ENCODE results near the gene PNPLA5. TPM values are rescaled to one million over a fixed set of nuclear protein-coding genes. Genes with fewer than 3 reads are reported as not detected.
A peak's percentile ranks its signal among the peaks of the same experiment; 100 is the strongest.

PNPLA5 gene
- total and polyA plus RNA-seq, 2 of the 8 experiments (the other 6 are each of a cell fraction or from before 2014, with no cell fraction given), result 3.9 to 6.8 TPM

DNA sequence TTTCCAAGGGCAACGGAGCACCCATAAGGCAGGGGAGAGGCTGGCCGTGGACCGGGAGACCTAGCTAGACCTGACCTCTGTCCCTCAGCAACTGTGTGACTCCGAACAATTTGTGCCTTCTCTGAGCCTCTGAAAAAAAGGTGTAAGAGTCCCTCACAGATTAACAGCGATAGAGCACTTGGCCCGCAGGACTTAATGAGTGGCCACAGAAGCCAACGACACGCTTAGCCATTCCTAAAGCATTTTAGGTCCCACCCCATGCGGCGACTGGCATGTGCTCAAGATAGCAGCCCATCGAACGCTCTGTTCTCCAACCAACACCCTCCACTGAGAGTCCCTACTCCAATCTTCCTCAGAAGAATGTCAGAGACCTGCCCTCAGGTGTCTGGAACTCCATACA lies 31.0 kb downstream of the PNPLA5 start:
- CTCF ChIA-PET (ENCODE audit: partially characterized antibody), result interaction anchor here (0.7 to 2.0 kb wide), 6 partner anchors 16 to 472 kb away, joined by 3 to 9 read pairs (median 3); no protein-coding TSS in a partner anchor
- H3K4me2 ChIP-seq (ENCODE audit: insufficient read depth in 1 of 2, low read depth in 2 of 2, low read length in 2 of 2), result peak overlapping the region; percentile 71 to 95; a peak in 3 of 4 replicates

More for the DNA sequence above, 31.0 kb downstream of the PNPLA5 start:
- no peaks in the 10 kb centered on the region; a peak in 1 of 8 replicates for H3K36me3 ChIP-seq (ENCODE audit: control insufficient read depth in 2 of 4, insufficient read depth in 4 of 4, low read length in 3 of 4)
- peak overlapping the region; percentile 90; the same call in 1 of the 2 replicates for H2AK5ac ChIP-seq (ENCODE audit: low read depth, low read length)
- H2BK12ac ChIP-seq (ENCODE audit: low read depth, low read length), result peak overlapping the region; percentile 75; the same call in 1 of the 2 replicates
- peaks cover 9% of the 10 kb centered on the region; the same call in 1 of the 2 replicates for H3K23me2 ChIP-seq (ENCODE audit: low read depth, low read length)
- H3K4ac ChIP-seq (replicated peaks; ENCODE audit: insufficient read length, low read depth, low read length), result no peak overlapping the region
- no peak overlapping the region for H2AFZ ChIP-seq (ENCODE audit: low read length)
- no peak overlapping the region for H2BK20ac ChIP-seq (ENCODE audit: low read length)
- H3K23ac ChIP-seq (ENCODE audit: insufficient read length), result no peak overlapping the region
- H3K14ac ChIP-seq (ENCODE audit: insufficient read length), result no peak overlapping the region
- H3K4me1 ChIP-seq (replicated peaks in 1 of 4; ENCODE audit: control insufficient read depth in 3 of 4, insufficient read depth in 4 of 4, low read length in 3 of 4), result peaks cover 7 to 22% (median 11%) of the 10 kb centered on the region in 4 experiments
- no peaks in the 10 kb centered on the region; a peak in 2 of 7 replicates for H3K27me3 ChIP-seq (replicated peaks in 1 of 4; ENCODE audit: control insufficient read depth in 3 of 4, extremely low read depth in 1 of 4, insufficient read depth in 3 of 4, low read length in 3 of 4)
- H2BK5ac ChIP-seq (ENCODE audit: low read depth, low read length), result no peak overlapping the region
- 0 out of 7 replicates have a peak overlapping the region, but pooled peaks of 1 of the 4 experiments have one; percentile 17 for H3K9ac ChIP-seq (replicated peaks in 1 of 4; ENCODE audit: extremely low read depth in 1 of 4, low read depth in 3 of 4, low read length in 3 of 4)
- H4K8ac ChIP-seq (ENCODE audit: extremely low read depth, insufficient read depth, low read length), result no peak overlapping the region
- TF ChIP-seq SUZ12 (IDR thresholded peaks at IDR 0.05; ENCODE audit: low read length) (no peak), RBBP5 (IDR thresholded peaks at IDR 0.05; ENCODE audit: borderline replicate concordance, low read depth, low read length) (no peak), RNF2 (IDR thresholded peaks at IDR 0.05; ENCODE audit: borderline replicate concordance, low read depth, low read length, missing control alignments, poor library complexity, severe bottlenecking) (no peak), SAP30 (IDR thresholded peaks at IDR 0.05; ENCODE audit: insufficient read depth, insufficient replicate concordance, low read length) (no peak), TCF12 (IDR thresholded peaks at IDR 0.05; ENCODE audit: low read depth, low read length) (no peak), NANOG (IDR thresholded peaks at IDR 0.05; ENCODE audit: insufficient read depth, low read depth, low read length, poor library complexity, severe bottlenecking) (no peak), GABPA (IDR thresholded peaks at IDR 0.05; ENCODE audit: borderline replicate concordance, insufficient read depth, low read length) (no peak)
- TF ChIP-seq, protein P1, sequence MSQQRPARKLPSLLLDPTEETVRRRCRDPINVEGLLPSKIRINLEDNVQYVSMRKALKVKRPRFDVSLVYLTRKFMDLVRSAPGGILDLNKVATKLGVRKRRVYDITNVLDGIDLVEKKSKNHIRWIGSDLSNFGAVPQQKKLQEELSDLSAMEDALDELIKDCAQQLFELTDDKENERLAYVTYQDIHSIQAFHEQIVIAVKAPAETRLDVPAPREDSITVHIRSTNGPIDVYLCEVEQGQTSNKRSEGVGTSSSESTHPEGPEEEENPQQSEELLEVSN (IDR thresholded peaks at IDR 0.05), result no peak
- no peak overlapping the region for H3K27ac ChIP-seq (ENCODE audit: low read depth, low read length)
- H3K18ac ChIP-seq (ENCODE audit: extremely low read depth, low read length), result no peak overlapping the region; the same call in 1 of the 2 replicates
- no peak overlapping the region for H4K91ac ChIP-seq (replicated peaks; ENCODE audit: insufficient read length, low read length)
- no peak overlapping the region for H2BK120ac ChIP-seq (replicated peaks; ENCODE audit: low read depth, low read length)
- peaks cover 0 to 57% of the 10 kb centered on the region in 2 experiments; a peak in 2 of 4 replicates for H3K79me2 ChIP-seq (ENCODE audit: control insufficient read depth in 1 of 2, insufficient read depth in 2 of 2, low read length in 2 of 2)
- no peak for DNase-seq (ENCODE audit: low read depth in 1 of 2, low spot score in 2 of 2)
- no peak overlapping the region for H3K56ac ChIP-seq (replicated peaks; ENCODE audit: insufficient read length, low read depth, low read length)
- H2BK15ac ChIP-seq (ENCODE audit: low read length), result 0 out of 2 replicates have a peak overlapping the region, but pooled peaks have one; percentile 1
- 93% methylated on average over 12 of the region's 12 CpGs; no CpG with 5 or more reads in 1 of the 2 experiments for WGBS, 2 experiments (ENCODE audit: extremely low coverage in 1 of 2, insufficient coverage in 1 of 2, insufficient read length in 1 of 2, insufficient replicate concordance in 2 of 2, low coverage in 1 of 2, low lambda C conversion rate in 2 of 2, missing lambda C conversion rate in 1 of 2)
- no peak overlapping the region for H4K5ac ChIP-seq (ENCODE audit: insufficient read length, low read depth, low read length)
- POLR2A ChIA-PET (ENCODE audit: partially characterized antibody), result interaction anchor here (0.8 to 1.7 kb wide), 5 partner anchors 8 to 32 kb away, joined by 3 to 7 read pairs (median 3); no protein-coding TSS in a partner anchor
- peaks cover 13% of the 10 kb centered on the region for H3K79me1 ChIP-seq (ENCODE audit: low read depth, low read length)
- peaks cover 1 to 4% of the 10 kb centered on the region in 2 experiments for H4K20me1 ChIP-seq (replicated peaks in 1 of 2; ENCODE audit: control insufficient read depth in 1 of 2, insufficient read depth in 2 of 2, low read length in 2 of 2)
- no peak for FAIRE-seq
- H3K4me3 ChIP-seq (ENCODE audit: extremely low read depth in 1 of 4, insufficient read depth in 2 of 4, low read depth in 3 of 4, low read length in 4 of 4), result peak overlapping the region in 2 of 4 experiments; percentile 47 to 61; a peak in 4 of 8 replicates
- H3K9me3 ChIP-seq (ENCODE audit: insufficient read depth in 2 of 2, low read depth in 1 of 2, low read length in 1 of 2), result peaks cover 0 to 8% of the 10 kb centered on the region in 2 experiments; a peak in 1 of 4 replicates
